T1000 (cell line): ENCODE measurements around the gene ADCYAP1R1.

Experiments used
- DNase-seq: peaks from one replicate; lab custom pipeline; 2025; ENCODE audit warnings: mixed read lengths; lab: John Stamatoyannopoulos, UW

Gene ADCYAP1R1

DNA sequence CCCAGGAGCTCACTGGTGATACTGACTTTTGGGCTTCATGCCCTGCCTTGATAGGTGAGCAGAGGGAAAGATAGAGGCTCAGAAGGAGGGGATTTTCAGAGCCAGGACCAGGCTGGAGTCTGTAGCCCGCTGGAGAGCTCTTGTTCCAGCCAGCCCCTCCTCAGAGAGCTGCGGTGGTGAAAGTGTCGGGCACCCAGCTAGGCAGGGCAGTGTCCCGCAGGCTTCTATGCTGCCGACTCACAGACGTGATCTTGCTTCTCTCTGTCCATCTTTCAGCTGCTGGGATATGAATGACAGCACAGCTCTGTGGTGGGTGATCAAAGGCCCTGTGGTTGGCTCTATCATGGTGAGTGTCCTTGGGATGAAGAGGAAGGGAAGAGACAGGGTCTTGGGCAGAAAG is 35.2 kb downstream of the ADCYAP1R1 start:
- no peak for DNase-seq

DNA sequence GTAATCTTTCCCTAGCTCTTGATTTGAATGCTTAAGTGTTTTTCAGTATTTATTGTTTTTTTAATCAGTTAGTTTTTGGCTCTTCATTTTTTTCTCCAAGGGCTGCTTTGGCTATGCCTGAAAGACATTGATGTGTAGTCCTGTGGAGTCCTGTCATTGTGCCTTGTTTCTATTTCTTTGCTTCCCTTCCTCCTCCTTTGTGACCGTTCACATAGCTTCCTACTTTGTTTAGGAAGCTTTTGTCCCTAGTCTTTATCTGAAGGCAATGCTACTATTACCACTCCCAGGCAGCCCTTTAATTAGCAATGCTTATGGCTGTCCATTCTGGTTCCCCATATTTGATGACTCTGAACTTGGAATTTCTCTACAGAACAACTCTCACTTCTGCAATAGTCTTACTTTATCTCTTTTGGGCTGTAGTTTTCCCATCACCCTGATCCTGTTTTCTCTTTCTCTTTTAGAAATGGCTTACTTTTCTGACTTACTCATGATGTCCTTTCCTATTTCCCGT is 39.9 kb downstream of the ADCYAP1R1 start:
- no peak for DNase-seq

DNA sequence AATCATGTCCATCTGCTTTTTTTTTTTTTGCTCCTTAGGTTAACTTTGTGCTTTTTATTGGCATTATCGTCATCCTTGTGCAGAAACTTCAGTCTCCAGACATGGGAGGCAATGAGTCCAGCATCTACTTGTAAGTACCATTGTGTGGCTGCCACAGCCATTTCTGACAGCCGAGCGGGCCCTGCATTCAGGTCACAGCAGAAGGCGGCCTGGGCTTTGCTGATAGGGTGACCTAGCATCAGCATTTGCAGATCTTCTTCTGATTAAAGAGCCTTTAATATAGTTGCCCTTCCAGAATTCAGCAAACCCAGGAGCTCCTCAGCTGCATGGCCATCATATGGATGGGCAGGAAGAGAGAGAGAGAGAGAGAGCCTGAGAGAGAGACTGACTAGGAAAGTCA is 40.5 kb downstream of the ADCYAP1R1 start:
- DNase-seq = no peak

DNA sequence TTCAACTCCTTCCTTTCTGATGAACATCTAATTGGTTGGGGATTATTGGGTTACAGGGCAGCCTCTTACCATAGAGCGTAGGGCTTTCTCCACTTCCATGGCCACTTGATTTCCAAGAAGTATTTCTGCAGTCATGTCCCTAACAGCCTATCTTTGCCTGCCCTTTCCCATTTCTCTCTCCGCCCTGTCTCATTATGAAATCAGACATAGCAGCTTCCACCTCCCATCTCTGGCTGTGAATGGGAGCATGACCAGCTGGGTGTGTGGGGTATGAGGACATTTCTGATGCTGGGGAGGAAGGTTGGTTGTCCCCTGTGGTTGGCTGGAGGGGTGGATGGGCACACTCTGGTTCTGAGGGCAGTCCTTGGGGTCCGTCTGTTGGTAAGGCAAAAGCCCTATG is 41.2 kb downstream of the ADCYAP1R1 start:
- DNase-seq = no peak

DNA sequence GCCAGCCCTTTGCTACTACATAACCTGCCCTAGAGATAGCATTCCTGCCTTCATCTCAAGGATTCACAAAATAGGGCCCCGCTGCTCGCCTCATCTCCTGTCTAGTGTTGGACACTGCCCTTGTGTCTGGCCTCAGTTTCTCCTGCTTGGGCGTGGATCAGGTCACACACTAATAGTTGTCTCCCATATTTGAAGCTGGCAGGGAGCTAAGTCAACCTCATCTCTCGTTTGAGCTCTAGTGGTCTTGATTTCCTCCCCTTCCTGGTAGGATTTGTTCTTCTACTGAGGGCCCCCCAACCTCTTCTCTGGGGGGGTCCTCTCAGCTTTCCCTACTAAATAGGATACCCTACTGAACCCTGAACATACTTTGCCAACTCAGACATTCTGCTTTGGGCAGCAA is 42.2 kb downstream of the ADCYAP1R1 start:
- no peak for DNase-seq

DNA sequence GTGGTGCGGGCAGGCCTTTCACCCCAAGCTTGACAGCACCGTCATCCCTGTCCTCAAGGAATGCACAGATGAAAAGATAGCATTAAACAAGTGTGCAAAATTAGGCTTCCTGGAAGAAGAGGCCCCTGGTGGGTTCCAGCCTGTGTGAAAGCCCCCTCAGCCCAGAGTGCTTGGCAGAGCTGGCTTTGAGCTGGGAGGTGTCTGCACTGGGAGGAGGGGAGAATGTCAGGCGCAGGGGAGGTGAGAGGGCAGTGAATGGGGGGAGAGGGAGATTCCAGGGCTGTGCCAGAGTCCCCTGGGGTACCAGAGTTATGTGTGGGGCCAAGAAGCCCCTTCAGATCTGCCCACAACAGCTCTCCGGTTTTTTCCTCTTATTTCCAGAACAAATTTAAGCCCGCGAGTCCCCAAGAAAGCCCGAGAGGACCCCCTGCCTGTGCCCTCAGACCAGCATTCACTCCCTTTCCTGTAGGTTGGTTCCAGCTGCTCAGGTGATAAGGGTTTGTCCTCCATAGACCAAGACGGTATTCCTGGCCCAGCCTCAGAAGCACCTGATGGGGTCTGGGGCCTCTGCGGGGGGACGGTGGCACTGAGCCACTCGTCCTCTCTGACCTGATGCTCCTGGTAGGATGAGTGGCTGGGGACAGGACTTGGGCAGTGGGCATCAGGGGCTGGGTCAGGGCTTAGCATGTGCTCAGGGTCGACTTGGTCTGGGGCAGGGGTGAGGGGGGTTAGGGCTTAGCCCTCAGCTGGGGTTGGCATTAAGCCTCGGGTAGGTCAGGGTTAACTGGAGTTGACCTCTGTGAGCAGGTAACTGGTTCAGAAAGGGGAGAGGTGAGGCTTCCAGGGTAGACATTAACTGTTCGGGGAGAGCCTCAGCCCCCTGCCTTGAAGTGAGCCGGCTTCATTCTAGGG is 43.4 kb downstream of the ADCYAP1R1 start:
- DNase-seq = no peak

DNA sequence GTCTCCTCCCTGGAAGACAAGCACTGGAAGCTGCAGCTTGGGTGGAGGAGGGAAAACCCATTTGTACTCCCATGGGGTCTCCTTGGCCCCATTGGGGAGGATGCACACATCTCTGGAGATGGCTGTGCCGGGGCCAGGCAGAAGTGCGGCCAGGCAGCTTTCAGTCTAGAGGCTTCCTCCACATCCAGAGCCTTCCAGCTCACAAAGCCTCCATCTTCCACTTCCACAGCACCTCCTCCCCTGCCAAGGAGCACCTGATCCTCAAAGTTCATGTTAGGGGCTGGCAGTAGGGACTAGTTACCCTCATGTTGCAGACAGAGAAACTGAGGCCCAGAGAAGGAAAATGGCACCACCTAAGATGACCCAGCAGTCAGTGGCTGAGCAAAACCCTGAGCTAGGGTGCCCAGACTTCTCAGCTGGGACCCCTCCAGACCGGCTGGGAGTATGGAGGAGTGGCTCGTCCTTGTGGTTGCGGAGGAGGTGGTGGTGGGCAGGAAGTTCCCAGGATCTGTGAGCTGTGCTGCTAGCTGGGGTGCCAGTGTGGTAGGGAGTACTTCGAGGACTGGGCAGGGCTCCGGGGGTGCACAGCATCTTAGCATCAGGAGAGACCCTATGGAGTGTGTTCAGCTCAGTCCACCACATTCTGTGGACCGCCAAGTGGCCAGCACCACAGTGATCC is 44.2 kb downstream of the ADCYAP1R1 start:
- DNase-seq = no peak

DNA sequence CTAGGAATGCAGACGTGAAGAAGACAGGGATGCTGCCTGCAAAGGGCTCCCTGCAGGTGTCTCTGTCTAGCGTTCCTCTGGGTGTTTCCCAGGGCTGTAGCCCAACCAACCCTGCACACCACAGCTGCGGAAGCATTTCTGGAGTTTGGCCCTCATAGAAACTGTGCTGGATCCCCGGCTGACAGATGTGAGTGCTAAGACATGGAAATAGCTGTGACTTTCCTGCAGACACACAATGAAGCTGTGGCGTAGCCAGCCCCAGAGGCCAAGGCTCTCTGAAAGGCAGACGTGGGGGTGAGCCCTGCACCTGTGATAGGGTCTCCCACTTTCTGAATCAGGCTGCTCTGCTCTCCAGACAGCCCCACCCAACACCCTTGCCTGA is 44.8 kb downstream of the ADCYAP1R1 start:
- no peak for DNase-seq

DNA sequence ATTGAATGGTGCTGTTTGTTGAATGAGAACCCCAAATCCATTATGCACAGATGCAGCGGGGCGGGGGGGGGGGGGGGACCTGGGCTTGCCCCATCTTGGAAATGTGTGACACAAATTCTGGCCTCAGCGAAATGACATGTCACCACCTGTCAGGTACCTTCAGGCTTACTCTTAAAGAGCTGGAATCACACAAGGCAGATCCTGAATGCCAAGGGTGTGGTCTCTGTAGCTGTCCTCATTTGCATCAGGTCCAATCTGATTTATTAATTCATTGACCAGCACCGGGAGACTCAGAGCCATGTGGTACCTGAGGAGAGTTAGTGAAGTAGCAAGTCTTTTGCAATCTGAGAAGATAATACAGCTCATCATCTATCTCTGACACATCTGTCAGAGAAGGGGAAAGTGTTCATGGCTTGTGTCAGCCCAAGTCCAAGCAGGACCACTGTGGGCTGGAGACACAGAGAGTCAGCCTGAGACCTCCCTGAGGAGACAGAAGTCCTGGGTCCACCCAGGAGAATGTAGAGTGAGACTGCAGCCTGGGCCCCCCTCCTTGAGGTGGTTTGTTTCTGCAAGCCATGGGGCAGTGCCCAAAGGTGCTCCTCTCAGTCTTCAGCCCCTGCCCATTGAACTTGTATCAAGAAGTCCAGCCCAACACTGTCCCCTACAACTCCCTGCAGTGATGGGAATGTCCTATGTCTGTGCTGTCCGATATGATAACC is 46.7 kb downstream of the ADCYAP1R1 start:
- no peak for DNase-seq

DNA sequence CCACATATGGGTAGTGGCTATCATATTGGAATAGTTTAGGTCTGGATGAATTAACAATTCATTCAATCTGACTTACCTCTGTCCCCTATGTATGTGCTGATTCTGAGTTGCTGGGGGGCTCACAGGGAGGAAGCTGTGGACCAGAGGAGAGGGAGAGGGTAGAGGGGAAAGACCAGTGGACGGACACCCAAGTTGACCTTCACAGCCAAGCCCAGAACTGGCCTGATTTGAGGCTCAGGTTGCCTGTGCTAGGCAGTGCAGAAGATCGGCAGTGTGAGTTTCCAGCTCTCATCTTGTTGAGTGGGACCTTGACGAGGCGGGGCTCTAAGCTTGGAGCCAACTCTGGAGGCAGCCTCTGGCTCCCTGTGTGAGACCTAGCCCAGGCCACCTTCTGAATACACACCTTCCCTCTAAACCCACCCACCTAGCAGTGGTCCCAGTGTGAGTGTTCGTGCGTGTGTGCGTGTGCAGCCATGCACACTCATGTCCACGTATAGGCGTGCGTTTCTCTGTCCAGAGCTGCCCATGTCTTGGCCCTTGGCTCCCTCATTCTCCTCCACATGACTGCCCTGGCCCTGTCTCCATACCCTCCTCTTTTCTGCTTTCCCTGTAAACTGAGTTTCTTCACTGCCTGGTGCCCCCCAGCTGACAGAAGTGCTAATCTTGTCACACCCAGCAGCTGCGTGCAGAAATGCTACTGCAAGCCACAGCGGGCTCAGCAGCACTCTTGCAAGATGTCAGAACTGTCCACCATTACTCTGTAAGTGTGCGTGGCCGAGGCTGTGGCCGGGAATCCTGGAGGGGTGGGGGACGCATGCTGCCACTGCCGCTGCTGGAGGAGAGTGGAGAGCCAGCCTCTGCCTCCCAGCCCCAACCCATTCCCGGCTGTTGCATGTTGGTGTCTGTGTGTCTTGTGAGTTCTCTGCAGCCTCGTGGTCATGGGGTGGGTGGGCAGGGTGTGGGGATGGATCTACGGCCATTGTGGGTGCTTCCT is 47.6 kb downstream of the ADCYAP1R1 start:
- no peak for DNase-seq

DNA sequence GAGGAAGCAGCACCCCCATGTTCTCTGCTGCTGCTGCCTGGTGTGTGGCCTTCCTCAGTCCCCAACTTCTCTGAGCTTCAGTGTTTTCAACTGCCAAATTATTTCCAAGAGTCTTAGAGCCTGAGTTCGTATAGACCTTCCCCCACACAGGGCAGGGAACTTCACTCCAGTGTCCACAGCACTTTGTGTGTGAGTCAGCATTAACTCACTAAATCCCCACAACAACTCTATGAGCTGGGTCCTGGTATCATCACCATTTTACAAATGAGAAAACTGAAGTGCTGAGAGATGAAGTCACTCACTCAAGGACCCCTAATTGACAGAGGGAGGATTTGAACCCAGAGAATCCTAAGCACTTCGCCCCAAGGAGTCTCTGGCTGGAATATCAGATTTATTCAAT is 48.3 kb downstream of the ADCYAP1R1 start:
- no peak for DNase-seq

DNA sequence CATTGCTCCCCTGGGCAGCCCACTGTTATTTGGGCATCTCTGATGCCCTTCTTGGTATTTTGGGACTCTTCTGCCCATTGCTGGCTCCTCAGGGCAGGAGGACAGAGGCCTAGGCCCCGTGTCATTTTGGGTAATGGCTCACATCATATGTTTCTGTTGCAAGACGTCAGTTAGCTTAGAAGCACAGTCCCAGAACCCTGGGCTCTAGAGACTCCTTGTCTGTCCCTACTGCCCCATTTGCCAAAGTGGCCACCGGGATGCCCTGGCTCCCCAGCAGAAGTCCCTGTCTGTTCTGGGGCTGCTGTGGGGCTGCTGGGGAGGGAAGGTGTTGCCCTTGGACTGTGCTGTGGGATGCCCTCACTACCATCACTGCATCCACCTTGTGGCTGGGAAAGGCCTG is 48.8 kb downstream of the ADCYAP1R1 start:
- no peak for DNase-seq

DNA sequence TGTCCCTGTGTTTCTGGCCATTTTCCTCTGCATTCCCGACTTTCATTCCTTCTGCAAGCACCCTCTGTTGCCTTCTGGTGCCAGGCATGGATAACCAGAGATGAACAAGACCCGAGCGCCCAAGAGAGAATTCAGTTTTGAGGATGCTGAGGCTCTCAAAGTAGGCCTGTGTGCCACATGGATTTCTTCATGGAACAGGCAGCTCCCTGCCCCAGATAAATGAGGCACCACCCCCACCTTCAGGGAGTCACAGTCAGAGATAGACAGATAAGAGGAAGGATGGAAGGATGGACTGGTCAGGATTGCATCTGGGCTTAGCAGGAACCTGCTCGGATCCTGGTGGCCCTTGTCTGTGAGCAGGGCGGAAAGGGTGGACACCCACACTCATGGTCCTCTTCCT is 49.4 kb downstream of the ADCYAP1R1 start:
- no peak for DNase-seq

DNA sequence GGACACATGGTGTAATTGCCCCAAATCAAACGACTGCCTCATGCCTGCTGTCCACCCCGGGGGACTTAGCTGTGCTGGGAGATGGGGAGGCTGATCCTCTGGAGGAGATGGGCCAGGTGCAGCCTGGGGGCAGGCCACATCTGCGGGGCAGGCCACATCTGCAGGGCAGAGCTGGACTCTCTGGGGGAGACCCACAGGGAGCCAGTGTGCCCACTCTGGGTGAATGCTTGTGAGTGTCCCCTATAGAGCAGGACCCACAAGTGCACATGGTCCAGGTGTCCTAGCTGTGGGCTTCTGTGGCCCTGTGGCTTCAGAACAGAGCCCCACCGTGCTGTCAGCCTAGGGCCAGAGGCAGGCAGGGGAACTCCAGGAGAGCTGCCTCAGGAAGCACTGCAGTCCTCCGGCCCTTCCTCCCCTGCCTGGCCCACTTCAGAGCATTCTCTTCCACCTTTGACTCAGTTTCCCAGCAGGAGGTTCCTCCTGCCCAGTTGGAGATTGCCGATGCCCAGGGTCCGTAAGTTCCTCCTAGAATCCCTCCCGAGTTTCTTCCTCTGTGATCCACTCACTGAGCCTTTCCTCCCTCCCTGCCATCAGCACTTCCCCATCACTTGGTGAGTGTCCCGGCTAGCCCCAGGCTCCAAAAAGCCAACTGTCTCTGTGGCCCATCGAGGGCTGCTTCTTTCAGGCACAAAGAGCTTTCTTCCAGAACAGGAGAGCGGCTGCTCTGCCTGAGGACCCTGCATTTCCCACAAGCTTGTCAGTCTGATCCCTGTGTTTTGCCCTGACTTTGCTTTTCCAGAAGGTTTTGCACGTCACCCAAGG is 50.3 kb downstream of the ADCYAP1R1 start:
- no peak for DNase-seq

DNA sequence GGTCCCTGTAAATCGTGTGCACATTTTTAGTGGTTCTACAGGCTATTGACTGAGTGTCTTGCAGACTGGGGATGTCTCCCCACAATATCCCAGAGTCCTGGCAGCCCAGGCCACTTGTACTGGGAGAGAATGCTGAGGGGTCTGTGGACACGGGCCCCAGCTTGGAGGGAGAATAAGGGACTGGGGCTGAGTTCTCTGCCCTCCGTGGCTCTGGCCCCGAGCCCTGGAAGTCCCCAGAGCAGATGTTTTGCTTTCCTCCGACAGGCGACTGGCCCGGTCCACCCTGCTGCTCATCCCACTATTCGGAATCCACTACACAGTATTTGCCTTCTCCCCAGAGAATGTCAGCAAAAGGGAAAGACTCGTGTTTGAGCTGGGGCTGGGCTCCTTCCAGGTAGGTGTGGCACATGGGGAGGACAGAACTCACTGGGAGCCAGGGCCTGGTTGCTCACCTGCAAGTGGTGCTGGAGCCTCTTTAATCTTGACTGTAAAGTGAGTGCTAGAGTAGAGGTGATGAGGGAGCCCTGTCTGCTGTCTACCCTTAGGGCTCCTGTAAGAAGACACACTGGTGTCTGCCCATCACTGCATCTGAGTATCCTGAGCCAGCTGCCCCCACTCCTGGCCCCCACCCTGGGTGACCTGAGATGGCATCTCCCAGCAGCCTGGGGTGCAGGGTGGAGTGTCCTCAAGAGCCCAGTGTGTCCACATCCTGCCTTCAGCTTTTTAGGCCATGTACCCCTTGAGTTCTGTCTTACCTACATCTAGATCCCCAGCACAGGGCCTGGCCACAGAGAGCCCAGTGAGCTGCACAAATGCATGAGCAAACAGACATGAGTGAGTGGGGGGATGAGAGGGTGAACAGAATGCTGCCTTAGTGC is 51.1 kb downstream of the ADCYAP1R1 start:
- no peak for DNase-seq

DNA sequence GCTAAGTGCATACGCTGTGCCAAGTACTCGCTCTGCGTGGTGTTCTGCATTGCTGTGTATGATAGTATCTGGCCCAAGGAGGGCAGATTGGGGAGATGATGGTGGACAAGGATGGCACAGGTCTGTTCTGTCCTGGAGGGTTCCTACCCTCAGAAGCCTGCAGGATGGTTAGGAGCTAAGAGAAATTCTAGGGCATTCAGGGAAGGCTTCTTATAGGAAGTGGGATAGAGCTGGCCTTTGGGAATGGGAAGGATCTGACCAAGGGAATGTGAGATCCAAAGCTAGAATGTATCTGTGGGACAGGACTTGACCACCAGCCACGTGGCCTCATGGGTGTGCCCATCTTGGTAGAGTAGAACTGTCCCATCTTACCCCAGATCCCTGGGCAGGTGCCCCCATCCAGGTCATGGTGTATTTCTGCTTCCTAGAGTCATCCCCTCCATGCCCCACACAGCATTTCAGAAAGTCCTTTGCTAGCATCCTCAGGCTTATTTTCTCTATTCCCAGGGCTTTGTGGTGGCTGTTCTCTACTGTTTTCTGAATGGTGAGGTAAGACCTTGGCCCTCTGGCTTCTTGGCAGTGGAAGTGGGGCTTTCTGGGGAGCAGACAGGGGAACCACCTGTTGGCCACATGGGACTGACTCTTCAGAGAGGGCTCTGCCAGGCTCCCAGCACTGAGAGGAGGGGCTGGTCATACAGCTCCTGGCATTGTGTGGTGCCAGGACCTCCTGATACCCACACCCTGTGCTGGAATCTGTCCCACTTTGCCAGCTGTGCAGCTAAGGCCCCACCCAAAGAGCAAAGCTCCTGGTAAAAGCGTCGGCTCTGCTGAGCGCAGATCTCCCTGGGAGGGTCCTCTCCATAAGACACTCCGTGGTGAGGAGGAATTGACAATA is 52.5 kb downstream of the ADCYAP1R1 start:
- DNase-seq = no peak

DNA sequence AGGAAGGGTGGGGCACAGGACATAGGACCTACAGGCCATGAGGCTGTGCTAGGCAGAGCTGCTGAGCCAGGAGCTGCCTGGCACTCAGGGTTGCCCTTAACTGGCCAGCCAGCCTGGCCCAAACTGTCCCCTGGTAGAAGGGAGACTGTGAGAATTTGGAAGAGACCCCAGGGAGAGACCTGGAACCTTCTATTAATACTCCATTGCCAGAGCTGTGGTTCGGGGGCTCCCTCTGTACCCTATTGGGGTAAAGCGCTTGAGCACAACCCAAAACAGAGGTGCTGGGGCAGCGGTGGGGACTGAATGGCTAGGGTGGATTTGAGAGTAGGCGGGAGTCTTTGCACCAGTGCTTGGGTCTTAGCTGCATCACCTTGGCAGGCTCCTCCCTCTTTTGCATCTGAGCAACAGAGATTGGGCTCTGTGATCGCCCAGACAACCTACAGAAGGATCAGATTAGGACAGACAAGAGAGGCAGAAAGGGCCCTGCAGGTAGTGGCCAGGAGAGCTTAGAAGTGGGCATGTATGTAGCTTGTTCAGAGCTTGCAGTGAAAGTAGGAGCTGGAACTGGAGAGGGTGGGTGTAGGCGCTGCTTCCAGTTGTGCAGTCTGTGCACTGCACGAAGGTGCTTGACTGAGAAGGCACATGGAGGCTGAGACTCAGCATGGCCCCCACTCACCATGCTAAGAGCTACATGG is 53.3 kb downstream of the ADCYAP1R1 start:
- no peak for DNase-seq
